Hematopoietic multipotent progenitor cell treated with erythropoietin and hydrocortisone succinate and interleukin-3 and kit ligand, for 17 days (in vitro differentiated cells): ENCODE measurements around the gene KAZN.
"Not testable (repeated sequence)": the region's sequence is repeated elsewhere in the genome, so short reads cannot be mapped to it uniquely, and the experiment has no call there.

ENCODE experiments used
- DNase-seq: peaks from one replicate; pipeline ENCODE4 v3.0.0-alpha.2; 2015; ENCODE audit warnings: low spot score

KAZN gene

DNA sequence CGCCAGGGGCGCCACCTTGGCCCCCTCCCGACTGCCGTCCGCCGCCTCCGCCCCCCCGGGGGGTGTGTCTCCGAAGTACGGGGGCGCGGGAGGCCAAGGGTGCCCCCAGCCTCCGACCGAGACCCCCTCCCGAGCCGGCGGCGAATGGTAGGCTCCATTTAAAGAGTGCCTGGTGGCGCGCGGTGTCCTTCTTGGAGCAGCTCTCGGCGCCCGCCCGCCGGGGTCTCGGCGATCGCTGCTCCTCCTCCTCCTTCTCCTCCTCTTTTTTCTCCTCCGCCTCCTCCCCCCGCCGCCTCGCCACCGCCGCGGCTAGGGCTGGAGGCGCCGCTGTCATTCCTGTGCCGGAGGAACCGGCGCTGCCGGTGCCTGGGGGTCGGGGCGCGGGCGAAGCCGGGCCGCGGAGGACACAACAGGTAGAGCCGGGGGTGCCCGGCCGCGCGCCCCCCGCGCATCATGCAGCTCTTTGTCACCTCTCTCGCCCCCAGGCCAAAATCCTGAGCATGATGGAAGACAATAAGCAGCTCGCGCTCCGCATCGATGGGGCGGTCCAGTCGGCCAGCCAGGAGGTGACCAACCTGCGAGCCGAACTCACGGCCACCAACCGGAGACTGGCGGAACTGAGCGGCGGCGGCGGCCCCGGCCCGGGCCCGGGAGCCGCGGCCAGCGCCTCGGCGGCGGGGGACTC lies at the start of gene KAZN:
Gene KAZN, plus strand, starts transcription at position 188 of the 685 bp plus-strand sequence.
- no peak for DNase-seq

DNA sequence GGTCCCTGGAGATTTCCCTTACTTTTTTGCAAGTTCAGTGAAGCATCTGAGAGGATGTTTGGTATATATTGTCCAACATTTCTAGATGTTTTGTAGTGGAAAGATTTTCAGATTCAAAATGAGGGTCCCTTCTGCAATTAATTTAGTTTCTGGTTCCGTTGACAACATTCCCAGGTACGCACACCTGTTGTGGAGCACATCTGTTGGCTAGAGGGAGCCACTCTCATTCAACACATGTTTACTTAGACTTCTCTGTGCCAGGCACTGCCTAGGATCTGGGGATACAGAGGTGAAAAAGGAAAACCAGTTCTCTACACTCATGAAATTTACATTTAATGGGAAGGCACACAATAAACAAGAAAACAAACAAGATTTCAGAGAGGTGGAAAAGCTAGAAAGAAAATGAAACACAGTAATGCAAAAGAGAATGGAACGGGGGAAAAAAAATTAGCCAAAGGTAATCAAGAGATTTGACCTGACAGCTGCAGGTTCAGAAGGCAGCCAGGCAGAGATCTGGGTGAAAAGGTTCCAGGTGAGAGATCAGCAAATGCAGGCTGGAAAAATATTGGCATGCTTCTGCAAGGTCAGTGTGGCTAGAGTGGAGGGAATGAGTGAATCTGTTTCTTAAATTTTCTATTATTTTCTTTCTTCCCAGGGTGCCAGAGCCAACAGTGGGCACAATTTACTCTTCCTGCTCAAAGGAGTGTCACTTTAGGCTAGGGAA lies 48.4 kb upstream of the KAZN start:
- no peak for DNase-seq

DNA sequence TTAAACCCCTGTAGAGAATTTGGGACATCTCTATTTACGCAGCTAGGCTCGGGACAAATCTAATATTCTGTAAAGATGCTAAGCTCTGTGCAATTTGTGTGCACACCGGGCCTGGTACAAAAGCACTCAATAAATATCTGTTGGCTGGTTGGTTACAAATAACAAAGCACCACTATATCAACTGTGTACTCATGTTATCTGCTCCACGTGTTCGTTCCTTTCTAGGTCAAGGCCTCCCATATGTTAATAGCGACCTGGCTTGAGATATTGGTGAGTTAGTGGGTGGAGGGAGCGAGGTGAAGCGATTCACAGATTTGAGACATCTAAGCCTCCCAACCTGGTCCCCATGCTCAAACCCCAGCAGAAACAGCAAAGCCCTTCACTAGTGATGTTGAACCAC lies 47.1 kb upstream of the KAZN start:
- no peak for DNase-seq

DNA sequence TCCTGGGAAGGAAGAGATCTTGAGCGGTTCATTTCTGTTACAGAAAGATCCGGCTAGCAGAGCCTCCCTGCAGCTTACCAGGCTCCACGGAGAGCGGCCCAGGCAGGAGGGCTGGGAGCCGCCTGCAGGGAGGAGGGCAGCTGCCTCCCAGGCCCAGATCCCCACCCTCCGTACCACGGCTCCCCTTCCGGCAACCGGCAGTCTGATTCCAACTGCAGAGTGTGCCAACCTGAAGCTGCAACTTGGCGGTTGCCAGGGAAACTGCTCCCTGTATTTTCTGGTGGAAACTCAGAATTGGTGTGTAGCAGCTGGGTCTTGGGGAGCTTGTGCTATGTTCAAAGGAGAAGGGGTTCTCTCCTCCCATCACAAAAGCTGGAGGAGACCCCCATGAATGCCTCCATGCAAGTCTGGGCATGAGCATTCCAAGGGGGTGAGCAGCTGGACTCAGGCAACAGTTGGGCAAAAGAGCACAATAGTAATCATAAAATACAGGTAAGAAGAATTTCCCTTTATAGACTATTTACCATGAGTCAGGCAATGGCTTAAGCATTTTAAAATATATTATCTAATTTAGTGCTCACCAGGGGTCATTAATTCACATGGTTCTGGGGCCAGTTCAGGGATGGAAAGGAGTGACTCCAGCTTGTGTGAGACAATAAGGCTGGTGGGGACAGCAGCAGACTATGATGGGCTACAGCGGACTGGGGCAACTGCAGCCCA lies 46.1 kb upstream of the KAZN start:
- DNase-seq, result no peak

DNA sequence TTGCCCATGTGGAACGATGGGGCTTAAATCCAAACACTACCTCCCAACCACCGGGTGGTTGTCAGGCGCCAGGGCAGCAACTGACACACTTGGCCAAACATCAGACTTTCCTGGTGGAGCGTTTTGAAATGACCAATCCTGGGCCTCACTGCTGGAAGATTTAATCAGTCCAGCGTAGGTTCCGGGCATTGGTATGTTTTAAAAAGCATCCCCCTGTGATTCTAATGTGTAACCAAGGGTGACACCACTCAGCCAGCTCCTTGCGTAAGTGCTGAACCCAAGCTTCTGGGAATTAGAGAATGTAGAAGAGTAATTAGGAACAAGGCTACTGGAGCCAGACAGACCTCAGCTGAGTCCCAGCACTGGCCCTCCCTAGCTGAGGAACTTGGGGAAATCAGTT lies 44.8 kb upstream of the KAZN start:
- DNase-seq, result no peak

DNA sequence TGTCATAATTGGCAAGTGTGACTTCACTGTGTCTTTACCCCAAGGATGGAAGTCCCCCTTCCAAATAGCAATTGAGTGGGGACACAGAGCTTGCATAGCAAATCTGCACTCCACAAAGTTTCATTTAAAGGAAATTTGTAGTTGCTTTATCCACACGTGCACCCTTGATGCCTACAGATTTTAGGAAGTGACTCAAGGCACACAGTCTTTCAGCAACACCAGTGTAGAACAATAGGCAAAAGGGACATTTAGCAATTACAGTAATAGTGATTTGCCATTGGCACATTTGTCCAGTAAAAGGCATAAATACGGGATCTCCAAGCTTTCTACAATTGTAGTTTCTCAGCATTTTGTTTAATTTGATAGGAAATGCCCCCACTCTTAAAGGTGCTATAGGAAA lies 43.4 kb upstream of the KAZN start:
- no peak for DNase-seq

DNA sequence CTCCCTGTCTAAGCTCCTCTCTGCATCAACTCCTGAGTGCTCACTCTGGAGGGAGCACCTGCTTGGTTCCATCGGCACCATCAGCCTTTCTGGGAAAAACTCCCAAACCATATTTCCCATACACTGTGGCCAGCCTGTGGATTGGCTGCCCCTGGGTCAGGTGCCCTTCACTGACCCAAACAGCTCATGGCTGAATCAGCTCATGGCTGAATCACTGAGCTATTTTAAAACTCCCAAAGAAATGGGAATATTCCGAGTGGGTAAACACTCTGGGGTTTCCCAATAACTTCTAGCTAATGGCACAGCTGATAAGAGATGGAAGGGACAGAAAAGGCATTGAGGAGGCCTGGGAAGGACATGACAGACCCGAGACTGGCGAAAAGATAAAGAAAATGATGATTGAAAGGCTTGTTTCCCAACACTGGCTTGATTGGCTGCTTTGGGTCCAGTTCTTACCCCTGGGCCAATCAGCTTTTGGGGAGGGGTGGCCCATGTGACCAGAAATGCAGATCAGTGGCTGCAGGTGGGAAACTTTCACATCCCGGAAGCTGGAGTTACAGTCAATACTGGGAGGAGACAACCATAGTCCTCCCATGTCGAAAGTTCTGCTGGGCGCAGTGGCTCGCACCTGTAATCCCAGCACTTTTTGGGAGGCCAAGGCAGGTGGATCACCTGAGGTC lies 37.3 kb upstream of the KAZN start:
- no peak for DNase-seq

DNA sequence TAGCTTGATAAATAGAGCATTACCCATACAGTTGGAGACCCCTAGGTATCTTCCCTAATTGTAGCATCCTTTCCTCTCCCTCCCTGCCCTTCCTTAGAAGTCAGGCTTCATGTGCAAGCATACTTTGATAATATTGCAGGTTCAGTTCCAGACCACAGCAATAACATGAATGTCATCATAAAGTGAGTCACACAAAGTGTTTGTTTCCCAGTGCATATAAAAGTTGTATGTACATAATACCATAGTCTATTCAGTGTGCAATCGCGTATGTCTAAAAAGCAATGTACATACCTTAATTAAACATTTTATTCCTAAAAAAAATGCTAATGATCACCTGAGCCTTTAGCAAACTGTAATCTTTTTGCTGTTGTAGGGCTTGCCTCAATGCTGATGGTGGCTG lies 33.4 kb upstream of the KAZN start:
- no peak for DNase-seq

DNA sequence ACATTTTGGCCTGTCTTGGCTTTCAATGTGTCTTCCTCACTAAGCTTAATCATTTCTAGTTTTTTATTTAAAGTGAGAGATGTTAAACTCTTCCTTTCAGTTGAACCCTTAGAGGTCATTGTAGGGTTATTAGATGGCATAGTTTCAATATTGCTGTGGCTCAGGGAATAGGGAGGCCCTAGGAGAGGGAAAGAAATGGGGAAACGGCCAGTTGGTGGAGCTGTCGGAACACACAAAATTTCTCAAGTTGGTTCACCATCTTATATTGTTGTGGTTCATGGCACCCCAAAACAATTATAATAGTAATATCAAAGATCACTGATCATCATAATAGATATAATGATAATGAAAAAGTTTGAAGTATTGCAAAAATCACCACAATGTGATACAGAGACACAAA lies 31.4 kb upstream of the KAZN start:
- DNase-seq, result no peak

DNA sequence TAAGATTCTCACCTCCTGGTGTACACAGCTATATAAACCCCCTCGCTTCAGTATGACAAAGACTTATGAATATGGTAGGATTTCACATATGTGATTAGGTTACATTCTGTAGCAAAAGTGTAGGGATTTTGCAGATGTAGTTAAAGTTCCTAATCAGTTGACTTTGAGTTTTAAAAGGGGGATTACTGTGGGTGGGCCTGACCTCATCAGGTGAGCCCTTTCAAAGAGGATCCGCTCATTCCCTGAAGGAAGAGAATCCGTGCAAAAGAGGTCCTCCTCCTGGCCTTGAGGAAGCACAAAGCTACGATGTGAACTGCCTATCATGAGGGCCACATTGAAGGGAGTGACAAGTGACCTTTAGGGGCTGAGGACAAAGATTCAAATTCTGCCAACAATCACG lies 30.6 kb upstream of the KAZN start:
- DNase-seq, result no peak

DNA sequence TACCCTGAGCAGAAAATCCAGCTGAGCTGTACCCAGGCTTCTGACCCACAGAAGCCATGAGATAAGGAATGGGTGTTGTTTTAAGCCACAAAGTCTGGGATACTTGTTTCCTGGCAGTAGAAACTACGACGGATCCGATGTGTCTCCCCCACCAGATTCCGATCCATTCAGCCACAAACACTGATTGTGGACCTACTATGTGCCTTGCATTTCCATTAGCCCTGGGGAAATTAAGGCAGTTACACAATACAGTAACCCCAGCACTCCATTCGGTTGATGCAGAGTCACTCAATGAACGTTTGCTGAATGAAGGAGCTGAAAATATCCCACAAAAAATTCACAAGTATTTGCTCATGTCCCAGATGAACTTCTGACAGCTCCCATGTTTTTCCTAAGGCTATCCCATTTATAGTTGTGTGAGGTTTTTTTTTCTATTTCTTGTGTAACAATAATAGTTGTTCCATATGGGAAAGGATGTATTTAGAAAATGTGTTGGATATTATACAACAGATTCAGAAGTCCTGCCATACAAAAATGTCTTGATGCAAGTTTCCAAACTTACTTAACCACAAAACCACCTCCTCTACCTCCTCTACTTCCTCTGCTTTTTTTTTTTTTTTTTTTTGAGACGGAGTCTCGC lies 29.6 kb upstream of the KAZN start:
- no peak for DNase-seq

DNA sequence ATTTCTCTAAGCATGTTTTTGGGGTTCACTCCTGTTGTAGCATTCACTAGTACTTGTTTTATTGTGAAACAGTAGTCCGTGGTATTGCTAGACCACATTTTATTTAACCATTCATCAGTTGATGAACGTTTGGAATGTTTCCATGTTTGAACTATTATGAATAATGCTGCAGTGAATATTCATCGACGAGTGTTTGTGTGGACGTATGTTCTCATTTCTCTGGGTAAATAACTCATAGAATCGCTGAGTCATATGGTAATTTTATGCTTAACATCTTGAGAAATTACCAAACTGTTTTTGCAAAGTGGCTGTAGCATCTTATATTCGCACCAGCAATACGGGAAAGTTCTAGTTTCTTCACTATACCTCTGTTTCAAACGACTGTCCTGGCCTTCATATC lies 28.0 kb upstream of the KAZN start:
- no peak for DNase-seq

DNA sequence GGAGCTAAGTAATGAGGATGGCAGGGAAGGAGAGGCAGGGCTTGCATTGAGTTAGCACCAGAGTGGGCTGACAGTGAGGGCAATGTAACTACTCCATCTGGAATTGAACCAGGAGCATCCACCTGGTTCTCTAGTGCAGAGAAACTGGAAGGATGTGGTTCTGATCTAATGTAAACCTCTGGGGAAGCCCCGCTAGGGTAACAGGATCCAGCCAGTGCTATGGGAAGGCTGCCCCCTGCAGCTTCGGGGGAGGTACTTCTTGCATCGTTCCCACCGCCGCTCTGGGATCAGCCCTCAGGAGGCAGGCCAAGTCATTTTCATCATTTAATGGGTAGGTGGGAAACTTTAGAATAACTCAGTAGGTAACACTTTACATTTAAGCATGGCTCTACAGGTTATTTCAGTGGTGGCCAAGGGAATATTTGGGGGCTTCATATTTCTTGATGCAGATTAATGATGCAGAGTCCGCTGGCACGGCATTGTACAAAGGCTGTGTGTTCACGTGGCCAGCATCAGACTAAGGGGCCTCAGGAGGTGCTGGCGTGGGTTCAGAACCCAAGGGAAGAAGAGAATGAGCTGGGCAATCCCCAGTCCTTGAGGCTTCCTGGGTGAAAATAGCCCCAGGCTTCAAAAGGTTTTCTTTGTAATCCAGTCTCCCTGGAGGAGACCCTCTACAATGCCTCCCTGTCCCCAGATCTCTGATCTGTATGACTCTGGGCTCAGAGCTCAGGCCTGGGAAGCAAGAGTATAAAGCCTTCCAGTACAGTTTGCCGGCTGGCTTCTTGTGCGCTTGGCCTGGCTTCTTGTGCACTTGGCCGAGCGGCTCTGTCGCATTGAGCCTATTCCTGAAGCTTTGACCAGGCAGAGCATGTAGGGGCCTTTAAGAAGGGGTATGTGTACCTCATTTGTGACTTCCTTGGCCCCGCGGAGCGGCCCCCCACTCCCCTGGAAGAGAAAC lies 26.4 kb upstream of the KAZN start:
- DNase-seq, result no peak

DNA sequence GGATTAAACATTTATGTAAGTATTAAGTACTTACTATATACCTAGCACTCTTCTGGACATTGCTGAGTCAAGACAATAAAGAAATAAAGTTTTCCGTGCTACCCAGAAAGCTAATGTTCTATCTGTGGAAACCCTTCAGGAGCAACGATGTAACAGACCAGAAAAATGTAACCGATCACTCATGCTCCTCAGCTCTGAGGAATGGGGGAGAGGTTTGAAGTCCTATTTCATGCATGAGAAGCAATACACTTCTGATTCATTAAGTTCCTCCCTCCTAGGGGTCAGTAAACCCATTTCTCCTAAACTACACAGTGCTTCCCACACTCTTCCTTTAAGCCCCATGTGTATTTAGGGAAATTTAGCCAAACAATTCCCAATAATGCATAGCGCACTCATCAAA lies 25.6 kb upstream of the KAZN start:
- no peak for DNase-seq

DNA sequence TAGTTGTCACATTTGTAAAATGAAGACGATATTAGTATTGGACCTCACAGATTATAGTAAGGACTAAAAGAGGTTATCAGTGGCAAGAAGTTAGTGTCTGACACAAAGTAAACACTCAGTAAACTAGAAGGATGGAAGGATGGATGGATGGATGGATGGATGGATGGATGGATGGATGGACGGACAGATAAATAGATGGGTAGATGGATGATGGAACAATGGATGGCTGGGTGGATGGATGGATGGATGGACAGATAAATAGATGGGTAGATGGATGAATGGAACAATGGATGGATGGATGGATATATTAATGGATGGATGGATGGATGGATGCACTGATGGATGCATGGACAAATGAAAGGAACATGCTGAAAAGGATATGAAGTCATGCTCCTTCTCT lies 22.3 kb upstream of the KAZN start:
- no peak for DNase-seq

DNA sequence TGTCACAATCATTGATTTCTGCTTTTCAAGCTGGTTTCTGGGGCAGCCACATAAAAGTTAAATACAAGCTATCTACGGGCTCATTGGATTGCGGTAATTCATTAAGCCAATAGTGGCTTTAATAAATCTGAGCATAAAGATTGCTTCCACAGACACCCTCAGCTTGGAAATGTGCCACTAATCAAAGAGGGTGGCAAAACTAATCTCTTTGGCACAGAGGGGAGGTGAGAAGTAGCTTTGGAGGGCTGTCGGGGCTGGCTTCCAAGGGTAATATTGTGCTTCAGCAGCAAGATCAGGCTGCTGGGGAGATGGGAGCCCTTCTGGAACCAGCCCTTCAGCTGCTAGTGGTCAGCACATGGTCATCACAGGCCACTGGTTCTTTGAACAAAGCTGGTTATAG lies 21.2 kb upstream of the KAZN start:
- no peak for DNase-seq

DNA sequence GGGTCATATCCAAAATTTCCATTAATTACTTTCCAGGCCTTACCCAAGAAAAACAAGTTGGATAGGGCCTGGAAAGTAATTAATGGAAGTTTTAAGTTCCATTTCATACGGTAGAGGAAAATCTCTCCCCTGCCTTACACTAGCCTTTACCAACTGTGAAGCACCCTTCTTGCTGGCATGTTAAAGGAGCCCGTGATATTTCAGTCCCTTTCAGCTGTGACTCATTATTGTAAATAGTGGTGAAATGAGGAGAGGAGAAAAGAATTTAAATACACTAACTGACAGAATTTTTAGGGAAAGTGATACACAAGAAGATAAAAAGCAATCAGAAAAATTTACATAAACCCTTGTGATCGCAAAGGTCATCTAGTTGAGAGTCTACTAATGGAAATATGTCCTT lies 20.3 kb upstream of the KAZN start:
- DNase-seq, result no peak

DNA sequence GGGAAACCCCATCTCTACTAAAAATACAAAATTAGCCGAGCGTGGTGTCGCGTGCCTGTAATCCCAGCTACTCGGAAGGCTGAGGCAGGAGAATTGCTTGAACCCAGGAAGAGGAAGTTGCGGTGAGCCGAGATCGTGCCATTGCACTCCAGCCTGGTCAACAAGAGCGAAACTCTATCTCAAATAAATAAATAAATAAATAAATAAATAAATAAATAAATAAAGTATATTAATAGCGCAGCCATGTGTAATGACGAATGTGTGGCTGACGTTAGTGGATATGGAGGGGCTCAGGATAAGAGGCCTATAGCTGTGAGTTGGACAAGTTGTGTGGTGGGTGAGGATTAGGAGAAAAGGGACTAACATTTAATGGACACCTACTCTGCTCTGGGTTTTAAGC lies 18.2 kb upstream of the KAZN start:
- DNase-seq, result not testable (repeated sequence)

DNA sequence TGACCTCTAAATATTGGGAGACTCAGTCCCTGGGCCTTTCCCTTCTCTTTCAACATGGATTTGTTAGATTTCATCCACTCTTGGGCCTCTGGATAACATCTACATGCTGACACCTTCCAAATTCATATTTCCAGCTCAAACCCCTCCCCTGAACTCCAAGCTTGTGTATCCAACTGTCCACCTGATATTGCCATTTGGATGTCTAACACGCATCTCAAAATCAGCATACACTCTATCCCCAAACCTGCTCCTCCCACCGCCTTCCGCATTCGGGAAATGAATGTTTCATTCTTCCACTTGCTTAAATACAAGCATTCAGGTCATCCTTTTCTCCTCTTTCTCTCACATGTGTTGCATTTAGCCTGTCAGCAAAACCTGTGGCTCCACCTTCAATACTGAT lies 17.5 kb upstream of the KAZN start:
- DNase-seq, result no peak

DNA sequence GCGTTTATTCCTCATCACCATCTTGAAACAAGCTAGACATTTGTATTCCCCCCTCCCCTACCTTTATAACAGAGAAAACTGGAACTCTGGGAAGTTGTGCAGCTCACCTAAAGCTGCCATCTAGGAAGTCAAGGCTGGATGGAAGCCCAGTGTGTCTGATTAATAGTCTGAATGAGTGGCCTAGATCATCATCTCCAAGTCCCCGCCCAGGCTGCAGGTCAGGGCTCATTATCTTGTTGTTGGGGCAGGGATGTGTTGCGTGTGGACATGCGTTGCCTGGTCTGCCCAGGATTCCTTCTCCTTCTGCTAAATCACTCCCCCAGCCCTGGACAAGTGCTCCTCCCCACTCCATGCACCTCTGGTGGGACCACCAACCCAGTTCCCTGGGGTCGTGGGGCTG lies 14.7 kb upstream of the KAZN start:
- DNase-seq, result no peak

DNA sequence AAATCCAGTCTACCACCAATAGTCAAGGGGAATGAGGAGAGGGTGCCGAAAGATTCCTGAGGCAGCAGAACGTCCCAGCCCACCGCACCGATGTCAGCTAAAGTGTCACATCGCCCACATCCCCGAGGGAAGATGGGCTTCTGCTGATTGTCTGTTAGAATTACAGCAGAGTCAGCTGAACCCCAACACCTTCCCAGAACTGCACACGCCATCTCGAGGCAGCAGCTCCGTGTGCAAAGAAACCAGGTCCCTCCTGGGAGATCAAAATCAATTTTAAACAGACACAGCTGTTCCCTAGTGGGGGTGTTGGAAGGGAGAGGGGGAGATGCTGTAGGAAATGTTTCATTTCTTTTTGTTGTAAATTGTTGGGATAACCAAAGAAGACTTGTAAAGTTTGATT lies 12.8 kb upstream of the KAZN start:
- no peak for DNase-seq
